ENCODE results near the gene USB1.

Gene USB1

GRCh38 chr16:58036943-58037342, 35.7 kb downstream of the USB1 start:
- DNase-seq (ENCODE audit: extremely low read depth, low read depth): no peak
- no peak for TF ChIP-seq CTCF (IDR thresholded peaks at IDR 0.05; ENCODE audit: low read depth, low read length)

GRCh38 chr16:58037365-58038057, 36.3 kb downstream of the USB1 start:
- DNase-seq (ENCODE audit: extremely low read depth, low read depth): no peak
- no peak for TF ChIP-seq CTCF (IDR thresholded peaks at IDR 0.05; ENCODE audit: low read depth, low read length)

- DNase-seq (ENCODE audit: extremely low read depth, low read depth): no peak
- TF ChIP-seq CTCF (IDR thresholded peaks at IDR 0.05; ENCODE audit: low read depth, low read length): no peak
Measured at GRCh38 chr16:58038219-58038641, 37.0 kb downstream of the USB1 start.

GRCh38 chr16:58039829-58040495, 38.8 kb downstream of the USB1 start:
- DNase-seq (ENCODE audit: extremely low read depth, low read depth): no peak
- TF ChIP-seq CTCF (IDR thresholded peaks at IDR 0.05; ENCODE audit: low read depth, low read length): no peak

GRCh38 chr16:58040496-58040846, 39.3 kb downstream of the USB1 start:
- TF ChIP-seq CTCF (IDR thresholded peaks at IDR 0.05; ENCODE audit: low read depth, low read length): no peak
- DNase-seq (ENCODE audit: extremely low read depth, low read depth): no peak

GRCh38 chr16:58040945-58041627, 39.9 kb downstream of the USB1 start:
- DNase-seq (ENCODE audit: extremely low read depth, low read depth): no peak
- TF ChIP-seq CTCF (IDR thresholded peaks at IDR 0.05; ENCODE audit: low read depth, low read length): no peak

GRCh38 chr16:58041628-58041955, 40.4 kb downstream of the USB1 start:
- DNase-seq (ENCODE audit: extremely low read depth, low read depth): no peak
- no peak for TF ChIP-seq CTCF (IDR thresholded peaks at IDR 0.05; ENCODE audit: low read depth, low read length)
